PFSK-1 (cell line): ENCODE results near the gene TRAPPC3.

Source experiments
- FOXP2 ChIP-seq: optimal IDR thresholded peaks from 2 replicates; pipeline ENCODE3; 2011; ENCODE audit warnings: borderline replicate concordance, control low read depth, inconsistent platforms; ENCODE audit not compliant: insufficient read depth; ENCODE audit errors: extremely low read length, extremely low read depth
- POLR2AphosphoS5 ChIP-seq: IDR thresholded peaks from 2 replicates; pipeline ENCODE4 v1.6.1; 2012; ENCODE audit warnings: low read depth, mild to moderate bottlenecking, control low read depth, low read length, moderate library complexity
- REST ChIP-seq, 2 experiments: IDR thresholded peaks; 2 replicates each; pipeline versions ENCODE4 v1.6.1 to v1.8.0; 2011 to 2012; ENCODE audit warnings: low read depth in 2 of 2, low read length in 2 of 2, control low read depth in 1 of 2, inconsistent platforms in 1 of 2, mild to moderate bottlenecking in 1 of 2, moderate library complexity in 1 of 2; ENCODE audit not compliant: insufficient read depth in 1 of 2
- SIN3A ChIP-seq: IDR thresholded peaks from 2 replicates; pipeline ENCODE4 v1.6.1; 2012; ENCODE audit warnings: mild to moderate bottlenecking, low read length, moderate library complexity, borderline replicate concordance; ENCODE audit not compliant: insufficient read depth
- TAF1 ChIP-seq: IDR thresholded peaks from 2 replicates; pipeline ENCODE4 v1.6.1; 2012; ENCODE audit warnings: low read length, control low read depth, borderline replicate concordance; ENCODE audit not compliant: insufficient read depth

TRAPPC3 gene

GRCh38 chr1:36109041-36109679 lies 40.1 kb downstream of the TRAPPC3 start:
- no peak for TF ChIP-seq SIN3A

- TF ChIP-seq REST (IDR thresholded peaks at IDR 0.05; ENCODE audit: insufficient read depth in 1 of 2, low read depth in 2 of 2, low read length in 2 of 2) (no peak), FOXP2 (no peak), TAF1 (no peak), SIN3A (no peak), POLR2AphosphoS5 (no peak)
Measured at GRCh38 chr1:36108314-36108713, 41.0 kb downstream of the TRAPPC3 start.

- TF ChIP-seq TAF1 (no peak), FOXP2 (no peak), REST (IDR thresholded peaks at IDR 0.05; ENCODE audit: insufficient read depth in 1 of 2, low read depth in 2 of 2, low read length in 2 of 2) (no peak), SIN3A (no peak), POLR2AphosphoS5 (no peak)
Measured at GRCh38 chr1:36107394-36107793, 41.9 kb downstream of the TRAPPC3 start.

GRCh38 chr1:36106269-36106668 lies 43.0 kb downstream of the TRAPPC3 start:
- TF ChIP-seq FOXP2 (no peak), SIN3A (no peak), TAF1 (no peak), REST (IDR thresholded peaks at IDR 0.05; ENCODE audit: insufficient read depth in 1 of 2, low read depth in 2 of 2, low read length in 2 of 2) (no peak), POLR2AphosphoS5 (no peak)

- TF ChIP-seq REST (IDR thresholded peaks at IDR 0.05; ENCODE audit: insufficient read depth in 1 of 2, low read depth in 2 of 2, low read length in 2 of 2) = no peak
- TF ChIP-seq POLR2AphosphoS5 = no peak
- no peak for TF ChIP-seq TAF1
- no peak for TF ChIP-seq FOXP2
- TF ChIP-seq SIN3A = no peak
Measured at GRCh38 chr1:36101546-36101945, 47.7 kb downstream of the TRAPPC3 start.
